HG03159 (cell line): Measurements from ENCODE around the gene NFIX.

Experiments
- ATAC-seq: cut with Tn5 transposase; IDR thresholded peaks from one replicate; pipeline ENCODE4 v1.9.1; 2021; ENCODE audit warnings: mild to moderate bottlenecking, moderate library complexity; ENCODE audit not compliant: unreplicated experiment

Gene NFIX

GRCh38 chr19:13089139-13089856 is 94.0 kb downstream of the NFIX start:
- ATAC-seq, result no peak

- no peak for ATAC-seq
Observed at GRCh38 chr19:13089857-13090507, 94.7 kb downstream of the NFIX start.

DNA sequence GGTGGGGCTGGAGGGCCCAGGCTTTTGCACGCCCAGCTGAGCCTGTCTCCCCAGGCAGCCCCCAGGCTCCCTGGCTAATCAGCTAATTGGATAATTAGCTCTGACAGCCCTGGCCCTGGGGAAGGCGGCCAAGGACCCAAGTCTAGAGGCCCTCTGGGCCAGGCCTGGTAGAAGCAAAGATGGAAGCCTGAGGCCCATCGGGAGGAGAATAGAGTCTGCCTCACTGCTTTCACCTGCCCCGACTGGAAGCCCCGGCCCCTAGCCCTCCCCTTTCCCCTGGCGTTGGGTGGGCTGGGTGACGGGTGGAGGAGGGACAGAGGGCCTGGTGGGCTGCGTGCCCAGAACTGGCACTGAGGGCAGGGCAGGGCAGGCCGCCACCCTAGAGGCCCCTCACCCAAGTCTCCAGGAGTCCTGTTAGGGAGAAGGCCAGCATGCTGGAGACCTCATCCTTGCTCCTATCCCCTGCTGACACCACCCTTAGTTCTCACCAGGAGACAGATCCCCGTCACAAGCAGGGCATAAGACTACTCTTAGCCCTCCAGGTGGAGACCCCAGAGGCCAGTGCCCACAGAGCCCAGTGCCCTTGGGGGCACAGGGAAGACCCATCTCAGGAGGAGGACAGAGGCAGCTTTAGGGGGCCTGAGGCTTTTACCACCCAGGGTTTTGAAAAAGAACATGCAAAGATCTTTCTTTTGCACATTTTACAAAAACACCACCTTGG is 95.4 kb downstream of the NFIX start:
- no peak for ATAC-seq

DNA sequence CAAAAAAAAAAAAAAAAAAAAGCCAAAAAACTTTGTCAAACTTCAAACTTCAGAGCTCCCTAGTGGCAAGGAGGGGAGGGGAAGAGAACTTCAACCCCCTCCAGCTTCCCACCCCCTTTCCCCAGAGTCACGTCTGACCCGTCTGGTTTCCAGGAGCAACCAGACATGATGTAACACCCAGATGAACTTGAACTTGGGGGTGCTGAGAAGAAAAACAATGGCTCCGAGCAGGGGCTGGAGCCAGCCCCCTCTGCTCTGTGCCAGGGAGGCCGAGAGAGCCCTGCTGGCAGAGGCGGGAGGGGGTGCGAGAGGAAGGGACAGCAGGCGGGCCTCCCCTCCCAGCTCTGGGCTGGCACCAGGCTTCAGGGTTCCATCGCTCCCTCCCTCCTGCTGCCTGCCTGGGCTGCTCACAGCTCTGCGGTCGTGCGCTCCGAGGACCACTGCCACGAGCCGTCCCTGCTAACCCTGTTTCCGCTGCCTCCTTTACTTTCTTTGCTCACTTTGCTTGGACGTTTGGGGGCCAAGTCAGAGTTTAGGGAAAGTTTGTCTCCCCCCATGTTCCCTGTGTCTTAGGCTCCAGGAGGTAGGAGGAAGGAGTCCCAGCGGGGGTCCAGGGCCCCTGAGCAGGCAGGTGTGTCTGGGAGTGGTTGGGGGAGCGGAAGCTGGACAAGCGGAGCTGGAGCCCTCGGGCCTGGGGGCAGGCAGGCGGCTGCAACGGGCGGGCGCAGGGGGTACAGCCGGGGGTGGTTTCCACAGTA is 96.3 kb downstream of the NFIX start:
- no peak for ATAC-seq

GRCh38 chr19:13092158-13092543 is 96.9 kb downstream of the NFIX start:
- no peak for ATAC-seq

DNA sequence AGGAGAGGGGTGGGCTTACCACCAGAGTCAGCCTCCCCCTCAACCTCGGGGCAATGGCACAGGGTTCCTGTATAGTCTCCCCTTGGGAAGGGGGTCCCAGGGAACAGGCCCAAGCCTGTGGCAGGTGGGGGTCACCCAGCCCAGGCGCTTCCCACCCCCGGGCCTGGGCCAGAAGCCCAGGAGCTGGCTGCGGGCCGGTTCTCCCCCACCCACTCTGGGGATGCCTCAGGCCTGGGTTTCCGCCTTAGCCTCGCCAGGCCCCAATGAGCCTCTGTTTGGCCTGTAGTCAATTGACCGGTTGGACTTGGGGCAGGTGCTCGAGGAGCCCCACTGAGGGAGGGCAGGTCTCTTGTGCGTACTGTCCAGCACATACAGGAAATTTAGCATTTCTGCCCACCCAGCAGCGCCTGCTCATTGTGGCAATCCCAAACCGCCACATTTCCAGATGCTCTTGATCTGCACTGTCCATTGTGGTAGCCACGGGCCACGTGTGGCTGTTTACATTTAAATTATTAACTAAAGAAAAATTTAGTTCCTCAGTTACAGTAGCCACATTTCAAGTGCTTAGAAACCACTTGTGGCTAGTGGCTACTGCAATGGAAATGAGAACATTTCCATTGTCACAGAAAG is 97.4 kb downstream of the NFIX start:
- ATAC-seq, result no peak

DNA sequence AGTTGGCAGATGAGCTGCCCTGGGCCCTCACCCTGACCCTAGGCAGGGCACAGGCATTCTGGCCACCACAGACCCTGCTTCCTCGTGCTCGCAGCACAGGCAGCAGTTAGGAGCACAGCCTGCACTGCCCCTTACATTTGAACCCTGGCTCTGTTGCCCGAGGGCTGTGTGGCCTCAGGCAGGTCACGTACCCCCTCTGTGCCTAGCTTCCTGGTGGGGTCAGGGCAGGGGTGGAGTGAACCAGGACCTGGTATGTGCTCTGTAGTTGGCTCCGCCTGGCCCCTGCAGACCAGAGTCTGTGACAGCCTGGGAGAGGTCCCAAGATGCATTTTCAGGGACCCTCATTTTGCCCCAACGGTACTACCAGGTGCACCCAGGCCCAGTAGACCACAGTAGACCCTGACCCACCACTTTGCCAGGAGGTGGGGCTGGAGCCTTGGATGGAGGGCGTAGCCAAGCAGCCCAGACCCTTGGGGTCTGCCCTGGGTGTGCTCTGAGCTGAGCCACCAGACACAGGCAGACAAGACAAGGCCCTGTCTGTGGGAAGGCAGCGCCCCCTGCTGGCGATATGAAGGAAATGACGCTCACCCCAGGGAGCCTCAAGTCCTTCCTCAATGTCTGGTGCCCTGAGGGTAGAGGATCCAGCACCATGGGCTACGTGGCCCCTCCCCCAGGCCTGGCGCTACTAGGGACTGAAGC is 98.3 kb downstream of the NFIX start:
- ATAC-seq, result no peak

DNA sequence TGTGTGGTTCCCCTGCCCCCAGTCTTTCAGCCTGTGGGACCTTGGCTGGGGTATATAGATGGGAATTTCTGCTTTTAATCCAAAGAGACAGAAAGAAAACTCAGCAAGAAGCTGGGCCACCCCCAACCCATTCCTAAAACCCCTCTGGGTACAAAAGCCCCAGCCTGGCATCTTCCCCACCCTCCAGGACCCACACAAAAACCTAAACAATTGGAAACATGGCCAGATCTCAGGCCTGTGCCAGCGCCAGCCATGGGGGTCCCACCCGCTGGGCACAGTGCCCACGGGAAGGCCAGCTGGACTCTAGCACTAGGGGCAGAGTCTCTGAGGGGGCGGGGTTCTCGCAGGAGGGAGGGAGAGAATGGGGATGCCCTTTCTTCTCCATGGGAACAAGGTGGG is 98.8 kb downstream of the NFIX start:
- ATAC-seq, result no peak

GRCh38 chr19:13094771-13095392 is 99.6 kb downstream of the NFIX start:
- ATAC-seq, result no peak

- no peak for ATAC-seq
Observed at GRCh38 chr19:13095393-13095784, 100.1 kb downstream of the NFIX start.

GRCh38 chr19:13095934-13096927 is 101.0 kb downstream of the NFIX start:
- no peak for ATAC-seq

GRCh38 chr19:13097033-13097462 is 101.8 kb downstream of the NFIX start:
- no peak for ATAC-seq

DNA sequence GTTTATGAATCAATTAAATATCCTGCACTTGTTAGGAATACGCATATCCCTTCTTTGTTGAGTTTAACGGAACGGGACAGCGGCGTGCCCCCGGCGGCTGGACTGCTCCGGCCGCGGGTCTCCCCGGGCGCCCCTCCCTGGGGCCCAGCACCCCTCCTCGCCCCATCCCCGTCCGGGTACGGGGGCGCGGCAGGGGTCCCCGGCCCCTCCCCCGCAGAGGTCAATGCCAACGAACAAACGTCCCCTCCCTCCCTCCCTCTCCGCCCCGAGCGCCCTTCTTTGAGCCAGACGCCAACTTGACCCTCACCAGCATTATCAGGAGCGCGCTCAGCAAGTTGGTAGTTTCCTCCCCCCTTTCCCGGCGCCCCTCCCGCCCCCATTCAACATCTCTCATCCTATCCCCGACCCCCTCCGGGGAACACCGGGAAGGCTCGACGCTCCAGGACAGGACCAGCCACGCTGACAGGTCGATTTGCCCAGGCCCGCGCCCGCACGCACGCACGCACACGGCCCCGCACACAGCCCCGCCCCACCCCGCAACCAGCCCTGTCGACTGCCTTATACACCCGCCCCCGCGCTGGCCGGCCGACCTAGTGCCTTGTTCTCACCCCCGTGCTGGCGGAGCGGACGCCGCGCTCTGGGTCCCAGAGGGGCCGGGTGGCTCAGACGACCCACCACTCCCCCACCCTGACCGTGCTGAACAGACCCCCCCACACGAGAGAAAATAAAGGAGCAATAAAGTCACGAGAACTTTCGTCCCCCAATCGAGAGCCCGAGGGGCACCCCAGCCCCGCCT is 102.4 kb downstream of the NFIX start:
- no peak for ATAC-seq

DNA sequence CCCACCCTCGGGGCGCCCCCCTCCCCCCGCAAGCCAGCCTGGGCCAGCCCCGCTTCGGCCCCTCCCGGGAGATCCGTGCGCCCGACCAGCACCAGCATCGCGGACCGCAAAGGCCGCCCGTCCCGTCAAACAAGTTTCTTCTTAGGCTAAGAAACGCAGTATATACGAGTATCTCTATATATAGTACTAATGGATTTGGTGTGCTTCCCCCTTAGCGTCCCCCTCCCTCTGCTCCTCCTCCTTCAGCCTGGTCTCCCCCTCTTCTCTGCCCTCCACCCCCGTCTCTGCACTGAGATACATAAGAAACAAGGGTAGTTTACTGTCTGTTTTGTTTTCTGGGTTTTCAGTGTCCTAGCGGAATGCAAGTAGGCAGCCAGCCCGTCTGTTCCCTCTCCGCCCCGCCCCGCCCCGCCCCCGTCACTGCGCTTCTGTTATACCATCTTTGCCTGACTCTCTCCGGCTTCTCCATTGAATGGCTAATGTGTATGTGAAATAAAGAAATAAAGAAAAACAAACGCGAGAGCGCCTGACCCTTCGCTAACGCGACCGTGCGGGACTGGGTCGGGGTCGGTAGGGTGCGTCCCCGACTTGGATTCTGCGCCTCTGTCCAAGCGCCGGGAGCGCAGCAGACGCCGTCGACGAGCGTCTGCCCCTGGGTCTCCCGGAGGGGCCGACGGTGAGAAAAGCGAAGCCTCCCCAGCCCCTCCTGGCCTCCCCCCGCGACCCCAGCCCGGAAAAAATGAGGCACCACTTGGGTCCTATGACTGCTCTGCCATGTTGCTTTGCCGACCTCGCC is 103.2 kb downstream of the NFIX start:
- ATAC-seq, result no peak

DNA sequence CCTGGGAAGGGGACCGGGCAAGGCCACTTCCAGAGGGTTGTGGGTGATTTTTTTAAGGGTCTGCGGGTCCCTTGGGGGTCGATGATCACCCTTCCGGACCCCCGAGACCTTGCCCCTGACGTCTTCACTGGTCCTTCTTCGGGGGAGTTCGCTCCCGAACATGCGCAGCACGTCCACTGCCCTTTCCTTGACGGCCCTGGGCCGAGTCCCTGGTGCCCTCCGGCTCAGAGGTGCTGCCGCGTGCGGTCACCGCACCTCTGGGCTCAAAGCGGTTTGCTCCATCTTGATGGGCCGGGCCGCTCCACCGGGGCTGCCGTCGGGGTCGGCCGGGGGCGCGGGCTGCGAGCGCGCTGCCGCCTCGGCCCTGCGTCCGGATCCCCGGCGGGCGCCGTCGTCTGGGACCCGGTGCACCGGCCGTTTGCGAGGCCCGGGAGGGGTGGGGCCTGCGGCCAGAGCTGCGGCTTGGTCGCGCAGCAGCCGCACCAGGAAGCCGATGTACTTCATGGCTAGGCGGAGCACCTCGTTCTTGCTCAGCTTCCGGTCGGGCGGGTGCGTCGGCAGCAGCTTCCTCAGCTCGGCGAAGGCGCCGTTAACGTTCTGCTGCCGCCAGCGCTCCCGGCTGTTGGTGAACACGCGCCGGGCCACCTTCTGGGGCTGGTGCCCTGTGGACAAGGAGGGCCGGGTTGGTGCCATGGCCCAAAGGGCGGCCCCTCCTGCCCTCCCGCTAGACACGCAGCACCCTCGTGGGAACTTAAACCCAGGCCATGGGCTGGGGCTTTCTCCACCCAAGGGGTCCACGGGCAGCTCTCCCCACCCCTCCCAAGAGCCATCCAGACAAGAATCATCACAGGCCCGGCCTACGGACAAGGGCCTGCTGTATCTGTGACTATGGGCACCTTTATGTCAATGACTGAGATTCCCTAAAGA is 104.1 kb downstream of the NFIX start:
- ATAC-seq, result no peak

GRCh38 chr19:13100031-13100588 is 104.8 kb downstream of the NFIX start:
- ATAC-seq, result no peak
